GM12878 (cell line): ENCODE results near the gene TMEM140. TPM values are rescaled to one million over a fixed set of nuclear protein-coding genes. Genes with fewer than 3 reads are reported as not detected.
A peak's percentile ranks its signal among the peaks of the same experiment; 100 is the strongest.

Experiments used
- ATAC-seq: fragments of 200-7000 bp; cut with Tn5 transposase; 3 replicates; pipeline ENCODE4 v1.9.1; 2020; ENCODE audit warnings: mild to moderate bottlenecking, moderate library complexity
- BruUV-seq: library from RNA; stranded (reverse); fragments of 400-500 nt; replicated peaks from 2 replicates; lab custom pipeline; 2021; lab: Mats Ljungman, UMichigan
- CTCF ChIA-PET: fragments of 300-600 bp; sonication (Branson Sonifier 250); formaldehyde crosslinking; extraction: SDS; loops from one replicate; lab custom pipeline; 2021; ENCODE audit warnings: inconsistent platforms; lab: Yijun Ruan, JAX
- POLR2A ChIA-PET: fragments of 350-600 bp; formaldehyde crosslinking; extraction: SDS; loops from one replicate; lab custom pipeline; 2021; ENCODE audit warnings: inconsistent platforms; lab: Charles Lee
- RAD21 ChIA-PET: fragments of 300-600 bp; sonication (Branson Sonifier 250); formaldehyde crosslinking; loops from one replicate; lab custom pipeline; 2023; ENCODE audit warnings: antibody characterized with exemption; ENCODE audit not compliant: unreplicated experiment; lab: Charles Lee
- SMC1A ChIA-PET: fragments of 300-600 bp; sonication (Branson Sonifier 250); formaldehyde crosslinking; loops from one replicate; lab custom pipeline; 2023; ENCODE audit not compliant: unreplicated experiment, uncharacterized antibody; lab: Charles Lee
- DNase-seq: peaks from one replicate; pipeline ENCODE4 v3.0.0-alpha.2; 2011; ENCODE audit warnings: low read depth, low spot score
- FAIRE-seq: peaks from 3 replicates; lab custom pipeline; 2011; peaks lifted over from hg19 to GRCh38; lab: Jason Lieb, UNC
- H2AFZ ChIP-seq: 2 replicates; pipeline ENCODE4 v1.6.0; 2011; ENCODE audit warnings: low read depth, low read length, control low read depth; ENCODE audit not compliant: control insufficient read depth
- H3K27ac ChIP-seq: 2 replicates; pipeline ENCODE4 v1.5.1; 2011; ENCODE audit warnings: control low read depth; ENCODE audit not compliant: control insufficient read depth, insufficient read depth
- H3K27me3 ChIP-seq, 2 experiments: replicated peaks in 1 of 2; 2 replicates each; pipeline versions ENCODE4 v1.6.0 to v1.6.1; 2011; ENCODE audit warnings: low read length in 1 of 2; ENCODE audit not compliant: control insufficient read depth in 2 of 2, insufficient read depth in 2 of 2
- H3K36me3 ChIP-seq, 2 experiments: 2 replicates each; pipeline ENCODE4 v1.5.1; 2011; ENCODE audit warnings: low read length in 1 of 2; ENCODE audit not compliant: control insufficient read depth in 2 of 2, insufficient read depth in 2 of 2
- H3K4me1 ChIP-seq: 2 replicates; pipeline ENCODE4 v1.6.1; 2011; ENCODE audit warnings: mild to moderate bottlenecking, low read length, moderate library complexity, mixed read lengths; ENCODE audit not compliant: control insufficient read depth, insufficient read depth
- H3K4me2 ChIP-seq: 2 replicates; pipeline ENCODE4 v1.6.0; 2011; ENCODE audit warnings: control low read depth; ENCODE audit not compliant: control insufficient read depth, insufficient read depth
- H3K4me3 ChIP-seq: fragments of 200-600 bp; sonication (generic); 2 replicates; pipeline ENCODE4 v1.5.1; 2016
- H3K79me2 ChIP-seq: 2 replicates; pipeline ENCODE4 v1.6.0; 2011; ENCODE audit warnings: low read length; ENCODE audit not compliant: control insufficient read depth, insufficient read depth
- H3K9ac ChIP-seq: 2 replicates; pipeline ENCODE4 v1.8.0; 2011; ENCODE audit warnings: low read length, control low read depth, mixed read lengths; ENCODE audit not compliant: control insufficient read depth, insufficient read depth
- H3K9me3 ChIP-seq: replicated peaks from 3 replicates; pipeline ENCODE4 v1.5.1; 2011; ENCODE audit warnings: mild to moderate bottlenecking, low read length; ENCODE audit not compliant: control insufficient read depth, insufficient read depth
- H4K20me1 ChIP-seq: 2 replicates; pipeline ENCODE4 v1.6.0; 2011; ENCODE audit not compliant: control insufficient read depth, insufficient read depth
- BCLAF1 ChIP-seq: fragments of 450-650 bp; IDR thresholded peaks from 2 replicates; pipeline ENCODE4 v1.6.1; 2017; ENCODE audit warnings: antibody characterized with exemption, mild to moderate bottlenecking, moderate library complexity
- CBX5 ChIP-seq: sonication (generic); IDR thresholded peaks from 2 replicates; pipeline ENCODE4 v1.6.1; 2016; ENCODE audit warnings: low read depth, moderate library complexity, mild to moderate bottlenecking, inconsistent platforms
- E2F4 ChIP-seq: IDR thresholded peaks from 2 replicates; pipeline ENCODE4 v1.6.1; 2012; ENCODE audit warnings: low read depth, low read length, improper control_type of control experiment
- ETV6 ChIP-seq, 2 experiments: fragments of 450-650 bp in 1 of 2; IDR thresholded peaks in 1 of 2; conservative IDR thresholded peaks in 1 of 2; 2 replicates each; pipeline ENCODE4 v1.6.1; 2014; ENCODE audit warnings: antibody characterized with exemption in 1 of 2, borderline replicate concordance in 1 of 2, low read depth in 1 of 2, mild to moderate bottlenecking in 1 of 2, moderate library complexity in 1 of 2
- NRF1 ChIP-seq: conservative IDR thresholded peaks from 2 replicates; pipeline ENCODE4 v1.6.1; 2011; ENCODE audit warnings: mild to moderate bottlenecking, low read depth, low read length, improper control_type of control experiment
- POLR2AphosphoS5 ChIP-seq: IDR thresholded peaks from 2 replicates; pipeline ENCODE4 v1.6.1; 2011; ENCODE audit warnings: mild to moderate bottlenecking, low read length, inconsistent platforms
- TBL1XR1 ChIP-seq: IDR thresholded peaks from 2 replicates; pipeline ENCODE4 v1.6.1; 2012; ENCODE audit warnings: low read depth, low read length, improper control_type of control experiment
- WGBS: methylation state at CpG from one replicate; pipeline ENCODE4 v1.1.6; 2016; ENCODE audit warnings: low lambda C conversion rate; ENCODE audit not compliant: insufficient replicate concordance, insufficient coverage; ENCODE audit errors: missing lambda C conversion rate; 5-methylcytosine and 5-hydroxymethylcytosine counted together
- in situ Hi-C: fragments of 300-500 bp; cut with MboI; formaldehyde crosslinking; loops from 9 replicates; pipeline ENCODE4 v1.14.3; 2018; ENCODE audit warnings: mixed read lengths
- intact Hi-C: fragments of 100-400 bp; cut with micrococcal nuclease; formaldehyde crosslinking; loops from one replicate; pipeline ENCODE4 v1.14.2; 2022; ENCODE audit not compliant: unreplicated experiment
- polyA plus RNA-seq, 11 experiments: library from polyadenylated mRNA; depleted of rRNA in 4 of 11; unstranded in 6 of 11; stranded (reverse) in 5 of 11; fragments of >200 nt; fragmentation: Nextera tagmentation in 4 of 11; fragmentation: Illumina TruSeq in 1 of 11; extraction: Ambion mirVana in 4 of 11; extraction: Trizol in 1 of 11; gene quantifications; 1 replicate in 1 of 11; 2 replicates in 10 of 11; pipeline versions ENCODE4 v1.2.1 to v1.2.3, GENCODE V29; 2011 to 2016; ENCODE audit warnings: inconsistent platforms in 2 of 11, missing spikeins in 2 of 11, low read depth in 1 of 11
- total RNA-seq, 4 experiments: library from RNA; depleted of rRNA in 3 of 4; stranded (reverse); fragments of >200 nt in 3 of 4; fragmentation: Illumina TruSeq in 1 of 4; extraction: Trizol in 1 of 4; gene quantifications; 2 replicates each; pipeline versions ENCODE4 v1.2.1 to v1.2.3, GENCODE V29; 2013 to 2021

The TMEM140 gene
- total and polyA plus RNA-seq, 10 of the 15 experiments (the other 5 are each of a cell fraction or from before 2014, with no cell fraction given), result 0.85 to 20.7 (median 3.3) TPM

GRCh38 chr7:135156290-135156689, 8.4 kb downstream of the TMEM140 start:
- H3K4me2 ChIP-seq, result no peak overlapping the region
- intact Hi-C loops, result no loop called here
- ChIA-PET POLR2A (interaction anchor here (1.1 kb wide), 1 partner anchor 9 kb away, joined by 4 read pairs; the partner anchor contains the start of gene TMEM140), CTCF (interaction anchor here (0.7 to 1.9 kb wide), 4 partner anchors 9 to 30 kb away, joined by 3 to 7 read pairs (median 4); partner anchors contain the start of gene TMEM140), SMC1A (interaction anchor here (0.7 to 7.0 kb wide), 5 partner anchors 8 to 169 kb away, joined by 3 to 108 read pairs (median 3); partner anchors contain the start of gene TMEM140), RAD21 (no interaction called here)
- no peak overlapping the region for H3K4me3 ChIP-seq
- H3K4me1 ChIP-seq, result peaks cover 36% of the 10 kb centered on the region
- no peak overlapping the region for H2AFZ ChIP-seq
- no peak for TF ChIP-seq NRF1
- no peak for TF ChIP-seq POLR2AphosphoS5
- TF ChIP-seq CBX5, result 0 out of 2 replicates have a peak, but pooled peaks have one; percentile 52
- no peak for TF ChIP-seq E2F4
- no peak for TF ChIP-seq TBL1XR1
- no peak for TF ChIP-seq ETV6 (conservative IDR thresholded peaks at IDR 0.05 in 1 of 2, IDR thresholded peaks at IDR 0.05 in 1 of 2; ENCODE audit: borderline replicate concordance in 1 of 2, low read depth in 1 of 2)
- TF ChIP-seq BCLAF1, result no peak
- no peaks in the 10 kb centered on the region for H3K27me3 ChIP-seq
- FAIRE-seq (no peak), DNase-seq (no peak), ATAC-seq (no peak)
- WGBS, result 32% methylated on average over 1 of the region's 1 CpG
- peaks cover 4 to 7% of the 10 kb centered on the region in 2 experiments; a peak in 2 of 4 replicates for H3K36me3 ChIP-seq
- in situ Hi-C loops, result no loop called here
- no peak overlapping the region for H3K9ac ChIP-seq
- H3K79me2 ChIP-seq, result peaks cover 42% of the 10 kb centered on the region
- peaks cover 29% of the 10 kb centered on the region for H3K9me3 ChIP-seq
- no TSS peak for BruUV-seq
- H4K20me1 ChIP-seq, result no peaks in the 10 kb centered on the region
- no peak overlapping the region for H3K27ac ChIP-seq
